ENCODE results near the gene PHLPP1. TPM values are rescaled to one million over a fixed set of nuclear protein-coding genes. Genes with fewer than 3 reads are reported as not detected.

Gene PHLPP1
- total and polyA plus RNA-seq, 2 experiments from 2014 or later: 15.7 to 73.6 TPM

DNA sequence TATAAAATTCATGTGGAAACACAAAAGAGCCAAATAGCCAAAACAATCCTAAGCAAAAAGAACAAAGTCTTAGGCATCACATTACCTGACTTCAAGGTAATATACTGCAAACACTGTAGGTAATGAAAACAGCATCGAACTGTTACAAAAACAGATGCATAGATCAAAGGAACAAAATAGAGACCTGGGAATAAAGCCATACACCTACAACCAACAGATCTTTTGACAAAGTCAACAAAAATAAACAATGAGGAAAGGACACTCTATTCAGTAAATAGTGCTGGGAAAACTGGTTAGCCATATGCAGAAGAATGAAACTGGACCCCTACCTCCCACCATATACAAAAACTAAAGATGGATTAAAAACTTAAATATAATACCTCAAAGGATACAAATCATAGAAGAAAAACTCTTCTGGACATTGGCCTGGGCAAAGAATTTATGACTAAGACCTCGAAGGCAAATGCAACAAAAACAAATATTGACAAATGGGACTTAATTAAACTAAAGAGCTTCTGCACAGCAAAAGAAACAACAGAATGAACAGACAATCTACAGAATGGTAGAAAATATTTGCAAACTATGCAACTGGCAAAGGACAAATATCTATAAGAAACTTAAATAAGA is 218.0 kb downstream of the PHLPP1 start (continued):
- TF ChIP-seq, protein P1, sequence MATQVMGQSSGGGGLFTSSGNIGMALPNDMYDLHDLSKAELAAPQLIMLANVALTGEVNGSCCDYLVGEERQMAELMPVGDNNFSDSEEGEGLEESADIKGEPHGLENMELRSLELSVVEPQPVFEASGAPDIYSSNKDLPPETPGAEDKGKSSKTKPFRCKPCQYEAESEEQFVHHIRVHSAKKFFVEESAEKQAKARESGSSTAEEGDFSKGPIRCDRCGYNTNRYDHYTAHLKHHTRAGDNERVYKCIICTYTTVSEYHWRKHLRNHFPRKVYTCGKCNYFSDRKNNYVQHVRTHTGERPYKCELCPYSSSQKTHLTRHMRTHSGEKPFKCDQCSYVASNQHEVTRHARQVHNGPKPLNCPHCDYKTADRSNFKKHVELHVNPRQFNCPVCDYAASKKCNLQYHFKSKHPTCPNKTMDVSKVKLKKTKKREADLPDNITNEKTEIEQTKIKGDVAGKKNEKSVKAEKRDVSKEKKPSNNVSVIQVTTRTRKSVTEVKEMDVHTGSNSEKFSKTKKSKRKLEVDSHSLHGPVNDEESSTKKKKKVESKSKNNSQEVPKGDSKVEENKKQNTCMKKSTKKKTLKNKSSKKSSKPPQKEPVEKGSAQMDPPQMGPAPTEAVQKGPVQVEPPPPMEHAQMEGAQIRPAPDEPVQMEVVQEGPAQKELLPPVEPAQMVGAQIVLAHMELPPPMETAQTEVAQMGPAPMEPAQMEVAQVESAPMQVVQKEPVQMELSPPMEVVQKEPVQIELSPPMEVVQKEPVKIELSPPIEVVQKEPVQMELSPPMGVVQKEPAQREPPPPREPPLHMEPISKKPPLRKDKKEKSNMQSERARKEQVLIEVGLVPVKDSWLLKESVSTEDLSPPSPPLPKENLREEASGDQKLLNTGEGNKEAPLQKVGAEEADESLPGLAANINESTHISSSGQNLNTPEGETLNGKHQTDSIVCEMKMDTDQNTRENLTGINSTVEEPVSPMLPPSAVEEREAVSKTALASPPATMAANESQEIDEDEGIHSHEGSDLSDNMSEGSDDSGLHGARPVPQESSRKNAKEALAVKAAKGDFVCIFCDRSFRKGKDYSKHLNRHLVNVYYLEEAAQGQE (IDR thresholded peaks at IDR 0.05; ENCODE audit: unreplicated experiment): no peak
- TF ChIP-seq POLR2AphosphoS5 (IDR thresholded peaks at IDR 0.05; ENCODE audit: low read depth) (no peak), EZH2 (IDR thresholded peaks at IDR 0.05; ENCODE audit: low read depth, unreplicated experiment) (no peak)

DNA sequence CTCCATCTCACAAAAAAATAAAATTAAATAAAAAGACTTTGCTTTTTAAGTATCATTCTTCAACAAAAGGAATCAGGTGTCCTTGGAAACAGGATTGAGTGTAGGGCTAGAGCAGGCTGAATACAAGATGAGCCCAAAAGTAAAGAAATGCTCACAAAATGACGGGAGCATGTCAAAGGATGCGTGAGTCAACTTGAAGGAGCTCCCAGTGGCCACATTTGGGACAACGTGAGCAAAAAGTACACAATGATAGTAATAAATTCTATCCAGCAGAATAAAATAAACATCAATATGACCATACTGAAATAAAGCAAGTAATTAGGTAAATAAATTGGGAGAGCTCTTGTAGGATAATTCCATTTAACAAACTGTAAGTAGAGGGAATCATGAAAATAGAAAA is 220.7 kb downstream of the PHLPP1 start:
- Mint-ChIP-seq H3K4me3 (no peak overlapping the region), H3K27ac (no peak overlapping the region; the same call in 1 of the 2 replicates), H3K9me3 (peaks cover 23% of the 10 kb centered on the region; the same call in 2 of the 3 replicates), H3K4me1 (no peaks in the 10 kb centered on the region), H3K27me3 (ENCODE audit: insufficient read depth, low read depth, poor library complexity) (peaks cover 13% of the 10 kb centered on the region), H3K36me3 (ENCODE audit: low read depth) (peaks cover 43% of the 10 kb centered on the region; the same call in 2 of the 3 replicates)
- Histone ChIP-seq H4K20me1 (replicated peaks; ENCODE audit: insufficient read depth) (no peaks in the 10 kb centered on the region), H3K79me2 (replicated peaks; ENCODE audit: insufficient read depth) (no peaks in the 10 kb centered on the region), H3K36me3 (ENCODE audit: insufficient read depth) (0 out of 2 replicates have a peak, but pooled peaks cover under 1% of the 10 kb centered on the region), H3F3A (replicated peaks; ENCODE audit: low read depth) (no peaks in the 10 kb centered on the region), H3K4me2 (no peak overlapping the region), H3K27ac (ENCODE audit: low read depth) (no peak overlapping the region), H3K4me3 (no peak overlapping the region), H3K27me3 (ENCODE audit: insufficient read depth) (no peaks in the 10 kb centered on the region), H3K4me1 (ENCODE audit: insufficient read depth) (no peaks in the 10 kb centered on the region), H2AFZ (no peak overlapping the region), H3K9me2 (ENCODE audit: insufficient read depth) (no peaks in the 10 kb centered on the region)
- no peak for ATAC-seq
- TF ChIP-seq, protein P2, sequence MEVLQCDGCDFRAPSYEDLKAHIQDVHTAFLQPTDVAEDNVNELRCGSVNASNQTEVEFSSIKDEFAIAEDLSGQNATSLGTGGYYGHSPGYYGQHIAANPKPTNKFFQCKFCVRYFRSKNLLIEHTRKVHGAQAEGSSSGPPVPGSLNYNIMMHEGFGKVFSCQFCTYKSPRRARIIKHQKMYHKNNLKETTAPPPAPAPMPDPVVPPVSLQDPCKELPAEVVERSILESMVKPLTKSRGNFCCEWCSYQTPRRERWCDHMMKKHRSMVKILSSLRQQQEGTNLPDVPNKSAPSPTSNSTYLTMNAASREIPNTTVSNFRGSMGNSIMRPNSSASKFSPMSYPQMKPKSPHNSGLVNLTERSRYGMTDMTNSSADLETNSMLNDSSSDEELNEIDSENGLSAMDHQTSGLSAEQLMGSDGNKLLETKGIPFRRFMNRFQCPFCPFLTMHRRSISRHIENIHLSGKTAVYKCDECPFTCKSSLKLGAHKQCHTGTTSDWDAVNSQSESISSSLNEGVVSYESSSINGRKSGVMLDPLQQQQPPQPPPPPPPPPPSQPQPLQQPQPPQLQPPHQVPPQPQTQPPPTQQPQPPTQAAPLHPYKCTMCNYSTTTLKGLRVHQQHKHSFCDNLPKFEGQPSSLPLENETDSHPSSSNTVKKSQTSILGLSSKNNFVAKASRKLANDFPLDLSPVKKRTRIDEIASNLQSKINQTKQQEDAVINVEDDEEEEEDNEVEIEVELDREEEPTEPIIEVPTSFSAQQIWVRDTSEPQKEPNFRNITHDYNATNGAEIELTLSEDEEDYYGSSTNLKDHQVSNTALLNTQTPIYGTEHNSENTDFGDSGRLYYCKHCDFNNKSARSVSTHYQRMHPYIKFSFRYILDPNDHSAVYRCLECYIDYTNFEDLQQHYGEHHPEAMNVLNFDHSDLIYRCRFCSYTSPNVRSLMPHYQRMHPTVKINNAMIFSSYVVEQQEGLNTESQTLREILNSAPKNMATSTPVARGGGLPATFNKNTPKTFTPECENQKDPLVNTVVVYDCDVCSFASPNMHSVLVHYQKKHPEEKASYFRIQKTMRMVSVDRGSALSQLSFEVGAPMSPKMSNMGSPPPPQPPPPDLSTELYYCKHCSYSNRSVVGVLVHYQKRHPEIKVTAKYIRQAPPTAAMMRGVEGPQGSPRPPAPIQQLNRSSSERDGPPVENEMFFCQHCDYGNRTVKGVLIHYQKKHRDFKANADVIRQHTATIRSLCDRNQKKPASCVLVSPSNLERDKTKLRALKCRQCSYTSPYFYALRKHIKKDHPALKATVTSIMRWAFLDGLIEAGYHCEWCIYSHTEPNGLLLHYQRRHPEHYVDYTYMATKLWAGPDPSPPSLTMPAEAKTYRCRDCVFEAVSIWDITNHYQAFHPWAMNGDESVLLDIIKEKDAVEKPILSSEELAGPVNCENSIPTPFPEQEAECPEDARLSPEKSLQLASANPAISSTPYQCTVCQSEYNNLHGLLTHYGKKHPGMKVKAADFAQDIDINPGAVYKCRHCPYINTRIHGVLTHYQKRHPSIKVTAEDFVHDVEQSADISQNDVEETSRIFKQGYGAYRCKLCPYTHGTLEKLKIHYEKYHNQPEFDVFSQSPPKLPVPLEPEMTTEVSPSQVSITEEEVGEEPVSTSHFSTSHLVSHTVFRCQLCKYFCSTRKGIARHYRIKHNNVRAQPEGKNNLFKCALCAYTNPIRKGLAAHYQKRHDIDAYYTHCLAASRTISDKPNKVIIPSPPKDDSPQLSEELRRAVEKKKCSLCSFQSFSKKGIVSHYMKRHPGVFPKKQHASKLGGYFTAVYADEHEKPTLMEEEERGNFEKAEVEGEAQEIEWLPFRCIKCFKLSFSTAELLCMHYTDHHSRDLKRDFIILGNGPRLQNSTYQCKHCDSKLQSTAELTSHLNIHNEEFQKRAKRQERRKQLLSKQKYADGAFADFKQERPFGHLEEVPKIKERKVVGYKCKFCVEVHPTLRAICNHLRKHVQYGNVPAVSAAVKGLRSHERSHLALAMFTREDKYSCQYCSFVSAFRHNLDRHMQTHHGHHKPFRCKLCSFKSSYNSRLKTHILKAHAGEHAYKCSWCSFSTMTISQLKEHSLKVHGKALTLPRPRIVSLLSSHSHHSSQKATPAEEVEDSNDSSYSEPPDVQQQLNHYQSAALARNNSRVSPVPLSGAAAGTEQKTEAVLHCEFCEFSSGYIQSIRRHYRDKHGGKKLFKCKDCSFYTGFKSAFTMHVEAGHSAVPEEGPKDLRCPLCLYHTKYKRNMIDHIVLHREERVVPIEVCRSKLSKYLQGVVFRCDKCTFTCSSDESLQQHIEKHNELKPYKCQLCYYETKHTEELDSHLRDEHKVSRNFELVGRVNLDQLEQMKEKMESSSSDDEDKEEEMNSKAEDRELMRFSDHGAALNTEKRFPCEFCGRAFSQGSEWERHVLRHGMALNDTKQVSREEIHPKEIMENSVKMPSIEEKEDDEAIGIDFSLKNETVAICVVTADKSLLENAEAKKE (CRISPR knock-in tag; IDR thresholded peaks at IDR 0.05): no peak
- peak; percentile 30 for DNase-seq (ENCODE audit: low spot score)
